Neural progenitor cell (in vitro differentiated cells): ENCODE measurements around the gene TMEM106C. TPM values are rescaled to one million over a fixed set of nuclear protein-coding genes. Genes with fewer than 3 reads are reported as not detected.

ENCODE experiments used
- DNase-seq: peaks from one replicate; pipeline ENCODE4 v3.0.0-alpha.2; 2016; ENCODE audit warnings: low spot score
- H2AFZ ChIP-seq: fragments of 200-600 bp; sonication (generic); replicated peaks from 2 replicates; pipeline ENCODE4 v1.6.1; 2016; ENCODE audit warnings: antibody characterized with exemption
- H3F3A ChIP-seq: fragments of 200-600 bp; sonication (generic); 2 replicates; pipeline ENCODE4 v1.6.1; 2016; ENCODE audit warnings: antibody characterized with exemption, low read depth
- H3K27ac ChIP-seq: fragments of 200-600 bp; sonication (generic); 2 replicates; pipeline ENCODE4 v1.5.1; 2016; ENCODE audit warnings: mild to moderate bottlenecking
- H3K27me3 ChIP-seq: fragments of 200-600 bp; sonication (generic); 2 replicates; pipeline ENCODE4 v1.6.1; 2016; ENCODE audit warnings: mild to moderate bottlenecking, moderate library complexity
- H3K36me3 ChIP-seq: fragments of 200-600 bp; sonication (generic); 2 replicates; pipeline ENCODE4 v1.5.1; 2016
- H3K4me1 ChIP-seq: fragments of 200-600 bp; sonication (generic); 2 replicates; pipeline ENCODE4 v1.6.1; 2016; ENCODE audit warnings: mixed run types
- H3K4me2 ChIP-seq: fragments of 200-600 bp; sonication (generic); 2 replicates; pipeline ENCODE4 v1.6.1; 2016
- H3K4me3 ChIP-seq: fragments of 200-600 bp; sonication (generic); 2 replicates; pipeline ENCODE4 v1.5.1; 2016
- H3K79me2 ChIP-seq: fragments of 200-600 bp; sonication (generic); 2 replicates; pipeline ENCODE4 v1.6.1; 2016; ENCODE audit warnings: low read depth
- H3K9ac ChIP-seq: fragments of 200-600 bp; sonication (generic); 2 replicates; pipeline ENCODE4 v1.6.1; 2016
- H3K9me3 ChIP-seq: fragments of 200-600 bp; sonication (generic); 2 replicates; pipeline ENCODE4 v1.5.1; 2016; ENCODE audit warnings: low read depth
- H4K20me1 ChIP-seq: fragments of 200-600 bp; sonication (generic); 2 replicates; pipeline ENCODE4 v1.6.1; 2016; ENCODE audit warnings: low read depth
- H3K27ac Mint-ChIP-seq: 3 replicates; pipeline ENCODE4 v1.8.0; 2021; ENCODE audit warnings: mixed read lengths
- H3K27me3 Mint-ChIP-seq: 2 replicates; pipeline ENCODE4 v1.8.0; 2022; ENCODE audit warnings: low read depth, mild to moderate bottlenecking, inconsistent platforms, moderate library complexity, mixed read lengths; ENCODE audit not compliant: insufficient read depth
- H3K36me3 Mint-ChIP-seq: 3 replicates; pipeline ENCODE4 v1.8.0; 2021; ENCODE audit warnings: mixed read lengths
- H3K4me1 Mint-ChIP-seq: 3 replicates; pipeline ENCODE4 v1.8.0; 2021; ENCODE audit warnings: mixed read lengths
- H3K4me3 Mint-ChIP-seq: 3 replicates; pipeline ENCODE4 v1.8.0; 2021; ENCODE audit warnings: mild to moderate bottlenecking, moderate library complexity, mixed read lengths
- H3K9me3 Mint-ChIP-seq: 3 replicates; pipeline ENCODE4 v1.8.0; 2020; ENCODE audit warnings: mixed read lengths
- EZH2 ChIP-seq: fragments of 200-600 bp; sonication (generic); IDR thresholded peaks from 2 replicates; pipeline ENCODE4 v1.6.1; 2017; ENCODE audit warnings: antibody characterized with exemption, mild to moderate bottlenecking, moderate library complexity
- EZH2phosphoT487 ChIP-seq: fragments of 200-600 bp; sonication (generic); IDR thresholded peaks from 2 replicates; pipeline ENCODE4 v1.6.1; 2017; ENCODE audit warnings: antibody characterized with exemption
- total RNA-seq: library from RNA; depleted of rRNA; stranded (reverse); fragments of >200 nt; gene quantifications from 2 replicates; pipeline ENCODE4 v1.2.3, GENCODE V29; 2015; ENCODE audit warnings: low replicate concordance
- TF ChIP-seq, protein P1 (sequence below): fragments of 200-600 bp; sonication (generic); IDR thresholded peaks from 2 replicates; pipeline ENCODE4 v1.5.1; 2017; ENCODE audit warnings: antibody characterized with exemption, mild to moderate bottlenecking

The TMEM106C gene
- total RNA-seq, 1 donor from 2014 or later, result 87.5 TPM

DNA sequence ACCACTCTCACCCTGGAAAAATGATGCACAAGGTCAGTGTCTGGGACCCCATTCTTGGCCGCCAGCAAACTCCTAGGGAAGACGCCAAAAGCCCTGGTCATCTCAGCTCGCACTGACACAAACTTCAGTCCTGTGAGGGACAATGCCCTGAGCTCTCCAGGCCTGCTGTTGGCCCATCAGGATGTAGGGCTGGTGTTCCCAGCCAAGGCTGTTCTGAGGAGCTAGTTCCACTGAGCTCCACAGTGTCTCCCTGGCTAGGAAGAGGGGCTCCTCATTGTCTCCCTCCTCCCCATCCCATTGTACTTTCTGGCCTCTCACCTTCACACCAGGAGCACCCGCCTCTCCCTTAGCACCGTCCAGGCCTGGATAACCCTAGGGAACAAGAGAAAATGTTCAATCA, 30.1 kb downstream of the TMEM106C start:
- Histone ChIP-seq H4K20me1 (peaks cover 60% of the 10 kb centered on the region), H3K79me2 (no peaks in the 10 kb centered on the region), H3K9me3 (no peaks in the 10 kb centered on the region), H3K9ac (no peak overlapping the region), H3K36me3 (peaks cover 18% of the 10 kb centered on the region), H3K27me3 (peaks cover 31% of the 10 kb centered on the region), H3F3A (peaks cover 26% of the 10 kb centered on the region), H3K4me3 (no peak overlapping the region), H2AFZ (no peak overlapping the region), H3K27ac (no peak overlapping the region), H3K4me1 (peaks cover 51% of the 10 kb centered on the region), H3K4me2 (no peak overlapping the region)
- TF ChIP-seq EZH2phosphoT487 (no peak), EZH2 (no peak)
- TF ChIP-seq, protein P1, sequence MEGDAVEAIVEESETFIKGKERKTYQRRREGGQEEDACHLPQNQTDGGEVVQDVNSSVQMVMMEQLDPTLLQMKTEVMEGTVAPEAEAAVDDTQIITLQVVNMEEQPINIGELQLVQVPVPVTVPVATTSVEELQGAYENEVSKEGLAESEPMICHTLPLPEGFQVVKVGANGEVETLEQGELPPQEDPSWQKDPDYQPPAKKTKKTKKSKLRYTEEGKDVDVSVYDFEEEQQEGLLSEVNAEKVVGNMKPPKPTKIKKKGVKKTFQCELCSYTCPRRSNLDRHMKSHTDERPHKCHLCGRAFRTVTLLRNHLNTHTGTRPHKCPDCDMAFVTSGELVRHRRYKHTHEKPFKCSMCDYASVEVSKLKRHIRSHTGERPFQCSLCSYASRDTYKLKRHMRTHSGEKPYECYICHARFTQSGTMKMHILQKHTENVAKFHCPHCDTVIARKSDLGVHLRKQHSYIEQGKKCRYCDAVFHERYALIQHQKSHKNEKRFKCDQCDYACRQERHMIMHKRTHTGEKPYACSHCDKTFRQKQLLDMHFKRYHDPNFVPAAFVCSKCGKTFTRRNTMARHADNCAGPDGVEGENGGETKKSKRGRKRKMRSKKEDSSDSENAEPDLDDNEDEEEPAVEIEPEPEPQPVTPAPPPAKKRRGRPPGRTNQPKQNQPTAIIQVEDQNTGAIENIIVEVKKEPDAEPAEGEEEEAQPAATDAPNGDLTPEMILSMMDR, result no peak
- H3K27me3 Mint-ChIP-seq, result peaks cover 11% of the 10 kb centered on the region
- no peak for DNase-seq
- H3K27ac Mint-ChIP-seq, result no peak overlapping the region
- H3K9me3 Mint-ChIP-seq, result no peaks in the 10 kb centered on the region
- H3K4me1 Mint-ChIP-seq, result peaks cover 50% of the 10 kb centered on the region
- H3K36me3 Mint-ChIP-seq, result peaks cover 51% of the 10 kb centered on the region
- H3K4me3 Mint-ChIP-seq, result no peak overlapping the region

DNA sequence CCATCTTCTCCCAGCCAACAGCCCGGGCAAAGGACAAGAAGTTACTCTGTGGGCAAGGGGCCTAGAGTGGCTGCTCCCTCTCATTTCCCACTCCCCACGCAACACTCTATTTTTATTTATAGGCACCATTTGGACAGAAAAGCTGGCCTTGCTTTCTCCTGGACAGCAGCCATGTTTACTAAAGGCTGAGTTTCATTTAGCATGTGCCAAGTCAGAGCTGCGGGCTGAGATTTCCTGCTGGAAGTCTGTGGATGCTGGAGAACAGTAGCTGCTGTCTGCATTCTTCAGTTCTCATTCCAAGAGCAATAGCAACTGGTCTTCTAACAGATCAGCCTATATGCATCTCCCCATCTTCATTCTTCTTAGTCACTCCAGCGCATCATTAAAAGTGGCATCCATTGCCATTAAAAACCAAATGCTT, 32.6 kb downstream of the TMEM106C start:
- Histone ChIP-seq H2AFZ (no peak overlapping the region), H3K9ac (no peak overlapping the region), H3K4me2 (no peak overlapping the region), H3K9me3 (no peaks in the 10 kb centered on the region), H3F3A (peaks cover 28% of the 10 kb centered on the region), H3K4me1 (peaks cover 40% of the 10 kb centered on the region), H3K36me3 (peaks cover 18% of the 10 kb centered on the region), H3K27me3 (peaks cover 47% of the 10 kb centered on the region), H3K27ac (no peak overlapping the region), H4K20me1 (peaks cover 61% of the 10 kb centered on the region), H3K79me2 (peaks cover 12% of the 10 kb centered on the region), H3K4me3 (no peak overlapping the region)
- H3K9me3 Mint-ChIP-seq, result no peaks in the 10 kb centered on the region
- H3K4me3 Mint-ChIP-seq, result no peak overlapping the region
- H3K4me1 Mint-ChIP-seq, result peaks cover 46% of the 10 kb centered on the region
- H3K36me3 Mint-ChIP-seq, result peaks cover 49% of the 10 kb centered on the region
- peaks cover 3% of the 10 kb centered on the region for H3K27me3 Mint-ChIP-seq
- DNase-seq, result no peak
- TF ChIP-seq EZH2phosphoT487 (no peak), EZH2 (no peak)
- TF ChIP-seq, protein P1, result no peak
- H3K27ac Mint-ChIP-seq, result no peak overlapping the region

DNA sequence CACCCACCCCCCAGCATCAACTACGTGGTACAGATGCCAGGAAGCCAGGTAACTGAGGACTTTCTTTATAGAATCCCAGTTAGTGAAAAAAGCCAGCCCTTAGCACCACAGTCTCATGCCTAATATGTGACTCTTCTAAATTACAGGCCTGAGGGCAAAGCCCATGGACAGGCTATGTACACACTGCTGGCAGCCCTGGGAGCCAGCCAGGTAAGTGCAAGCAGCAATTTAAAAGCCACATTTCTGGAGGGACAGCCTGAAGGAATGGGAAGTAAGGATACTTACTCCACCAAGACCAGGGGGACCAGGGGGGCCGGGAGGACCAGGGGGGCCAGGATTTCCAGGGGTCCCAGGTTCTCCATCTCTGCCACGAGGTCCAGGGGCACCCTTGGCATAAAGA, 33.9 kb downstream of the TMEM106C start:
- Mint-ChIP-seq H3K9me3 (no peaks in the 10 kb centered on the region), H3K4me3 (no peak overlapping the region), H3K4me1 (peaks cover 39% of the 10 kb centered on the region), H3K27ac (no peak overlapping the region), H3K27me3 (peaks cover 3% of the 10 kb centered on the region), H3K36me3 (peaks cover 49% of the 10 kb centered on the region)
- Histone ChIP-seq H3K9ac (no peak overlapping the region), H3K4me2 (no peak overlapping the region), H3K9me3 (no peaks in the 10 kb centered on the region), H3F3A (peaks cover 28% of the 10 kb centered on the region), H3K36me3 (peaks cover 18% of the 10 kb centered on the region), H3K79me2 (peaks cover 14% of the 10 kb centered on the region), H3K4me3 (no peak overlapping the region), H2AFZ (no peak overlapping the region), H3K4me1 (peaks cover 30% of the 10 kb centered on the region), H3K27ac (no peak overlapping the region), H3K27me3 (peaks cover 52% of the 10 kb centered on the region), H4K20me1 (peaks cover 61% of the 10 kb centered on the region)
- no peak for DNase-seq
- TF ChIP-seq, protein P1, result no peak
- no peak for TF ChIP-seq EZH2
- no peak for TF ChIP-seq EZH2phosphoT487
